HG02938 (cell line): ENCODE measurements around the gene APLN.

Experiments
- ATAC-seq: cut with Tn5 transposase; IDR thresholded peaks from one replicate; pipeline ENCODE4 v1.9.1; 2021; ENCODE audit warnings: mild to moderate bottlenecking, moderate library complexity; ENCODE audit not compliant: unreplicated experiment

APLN gene

DNA sequence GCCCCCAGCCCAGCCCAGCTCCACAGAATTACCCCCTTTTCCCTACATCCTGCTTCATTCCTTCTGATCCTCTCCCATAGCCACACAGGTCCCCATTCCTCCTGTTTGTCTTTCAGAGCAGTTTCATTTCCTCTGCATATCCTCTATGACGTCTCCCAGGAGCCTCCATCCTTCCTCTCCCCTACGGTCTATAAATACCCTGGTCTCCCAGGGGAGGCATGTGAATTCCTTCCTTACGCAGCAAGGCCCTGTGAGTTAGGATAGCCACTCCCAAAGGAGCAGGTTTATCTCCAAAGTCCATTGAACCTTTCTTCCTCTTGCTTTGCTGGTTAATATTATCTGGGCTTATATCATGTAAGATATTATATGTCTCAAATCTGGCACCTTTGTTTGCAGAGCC is 8.4 kb upstream of the APLN start:
- ATAC-seq, result no peak

DNA sequence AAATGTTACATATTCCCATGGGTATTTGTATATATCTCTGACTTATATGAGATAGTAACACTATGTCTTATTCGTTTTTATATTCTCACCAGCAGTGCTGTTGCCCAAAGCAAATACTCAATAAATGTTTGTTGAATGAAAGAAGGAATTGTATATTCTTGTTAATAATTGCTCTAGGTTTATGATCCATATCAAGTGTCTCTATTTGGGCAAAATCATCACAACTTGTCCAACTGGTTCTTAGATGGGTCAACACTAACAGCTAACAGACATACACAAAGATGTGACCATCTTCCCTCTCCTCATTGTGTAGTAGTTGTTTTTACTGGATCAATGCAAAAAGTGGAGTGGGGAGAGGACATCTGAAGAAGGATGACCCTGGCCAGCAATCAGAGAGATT is 6.6 kb upstream of the APLN start:
- no peak for ATAC-seq

DNA sequence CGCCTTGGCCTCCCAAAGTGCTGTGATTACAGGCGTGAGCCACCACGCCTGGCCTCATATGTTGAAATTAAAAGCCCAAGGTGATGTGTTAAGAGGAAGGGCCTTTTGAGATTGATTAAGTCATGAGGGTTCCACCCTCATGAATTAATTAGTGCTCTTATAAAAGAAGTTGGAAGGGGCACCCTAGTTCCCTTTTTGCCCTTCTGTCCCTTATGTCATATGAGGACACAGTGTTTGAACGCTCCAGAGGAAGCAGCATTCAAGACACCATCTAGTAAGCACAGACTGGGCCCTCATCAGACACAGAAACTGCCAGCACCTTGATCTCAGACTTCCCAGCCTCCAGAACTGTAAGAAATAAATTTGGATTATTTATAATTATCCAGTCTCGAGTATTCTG is 5.1 kb upstream of the APLN start:
- no peak for ATAC-seq

DNA sequence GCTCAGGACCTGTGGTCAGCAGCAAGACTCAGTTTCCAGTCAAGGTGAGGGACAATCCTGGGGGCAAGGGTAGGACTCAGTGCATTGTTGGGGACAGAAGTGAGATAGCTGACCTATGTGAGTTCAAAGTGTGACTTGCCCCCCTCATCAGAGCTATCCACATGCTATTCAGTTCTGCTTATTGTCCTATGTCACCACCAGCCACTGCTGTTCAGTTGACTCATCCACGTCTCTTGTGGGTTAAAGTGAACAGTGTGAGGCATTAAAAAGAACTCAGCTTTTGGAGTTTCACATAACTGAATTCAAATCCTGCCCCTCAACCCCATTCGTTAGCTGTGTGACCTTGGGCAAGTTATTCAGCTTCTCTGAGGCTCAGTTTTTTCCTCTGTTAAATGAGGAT is 4.4 kb upstream of the APLN start:
- ATAC-seq, result no peak

DNA sequence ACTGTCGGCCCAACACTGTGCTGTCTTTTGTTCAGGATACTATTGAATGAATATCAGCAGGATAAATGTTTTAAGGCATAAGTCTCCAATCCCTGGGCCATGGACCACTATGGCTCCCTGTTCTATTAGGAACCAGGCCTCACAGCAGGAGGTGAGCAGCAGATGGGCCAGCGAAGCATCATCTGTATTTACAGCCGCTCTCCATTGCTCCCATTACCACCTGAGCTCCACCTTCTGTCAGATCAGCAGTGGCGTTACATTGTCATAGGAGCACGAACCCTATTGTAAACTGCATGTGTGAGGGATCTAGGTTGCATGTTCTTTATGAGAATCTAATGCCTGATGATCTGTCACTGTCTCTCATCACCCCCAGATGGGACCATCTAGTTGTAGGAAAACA is 3.7 kb upstream of the APLN start:
- ATAC-seq, result no peak

DNA sequence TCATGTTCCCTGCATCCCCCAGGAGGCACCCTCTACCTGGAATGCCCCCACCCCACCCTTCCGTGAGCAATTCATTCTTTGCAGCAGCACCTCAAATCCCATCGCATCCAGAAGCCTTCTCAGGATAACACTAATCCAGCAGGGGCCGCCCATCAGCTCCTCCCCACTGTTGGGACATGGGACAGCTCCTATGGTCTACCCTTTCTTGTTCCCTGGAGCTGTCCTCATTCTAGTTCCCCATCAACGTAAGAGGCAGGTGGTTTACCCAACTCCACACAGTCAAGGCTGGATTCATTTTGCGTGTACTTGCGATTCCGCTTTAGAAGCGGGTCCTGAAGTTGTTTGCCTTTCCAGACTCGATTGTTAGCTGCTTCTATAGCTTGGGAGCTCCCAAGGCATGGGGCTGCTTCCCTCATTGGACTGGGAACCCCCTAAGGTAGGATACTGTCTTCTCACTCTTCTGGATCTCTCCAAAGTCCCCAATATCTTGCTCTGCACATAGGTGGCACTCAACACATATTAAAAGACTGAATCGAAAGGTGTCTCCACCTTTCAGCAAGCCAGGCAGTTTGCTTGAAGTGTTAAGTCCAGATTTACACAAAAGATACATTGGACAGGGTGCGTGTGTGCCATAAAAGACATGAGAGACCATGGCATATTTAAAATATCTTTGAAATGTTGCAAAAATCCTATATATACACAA is 942 bp upstream of the APLN start:
- ATAC-seq, result no peak

DNA sequence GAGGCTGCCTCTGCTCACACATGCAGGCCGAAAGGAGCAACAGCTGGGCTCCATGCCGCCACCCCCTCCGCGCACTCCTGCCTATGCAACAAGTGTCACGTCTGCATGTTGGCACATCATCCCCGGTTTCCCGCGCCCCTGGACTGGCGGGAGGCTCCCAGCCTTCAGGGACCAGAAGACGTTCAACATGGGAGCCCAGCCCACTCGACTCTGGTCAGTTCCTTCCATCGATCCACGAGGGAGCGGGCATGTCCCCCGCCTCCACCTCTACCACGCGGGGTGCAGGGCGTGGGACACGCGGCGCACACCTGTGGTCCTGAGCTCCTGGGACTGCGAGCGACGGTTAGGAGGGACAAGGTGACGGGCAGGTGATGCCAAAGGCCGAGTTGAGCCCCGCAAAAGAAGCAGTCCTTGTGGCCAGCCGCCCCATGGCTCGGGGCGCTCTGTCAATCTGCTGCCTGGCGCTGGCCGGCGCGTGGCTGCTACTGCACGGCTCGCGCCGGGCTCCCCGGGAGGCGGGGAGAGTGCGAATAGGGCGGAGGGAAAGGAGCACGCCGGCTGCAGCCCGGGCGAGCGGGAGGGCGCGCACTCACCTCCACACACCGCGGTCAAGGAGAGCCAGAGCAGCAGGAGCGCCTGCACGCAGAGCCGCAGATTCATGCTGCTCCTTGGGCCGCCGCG is 645 bp downstream of the APLN start:
- ATAC-seq, result no peak

DNA sequence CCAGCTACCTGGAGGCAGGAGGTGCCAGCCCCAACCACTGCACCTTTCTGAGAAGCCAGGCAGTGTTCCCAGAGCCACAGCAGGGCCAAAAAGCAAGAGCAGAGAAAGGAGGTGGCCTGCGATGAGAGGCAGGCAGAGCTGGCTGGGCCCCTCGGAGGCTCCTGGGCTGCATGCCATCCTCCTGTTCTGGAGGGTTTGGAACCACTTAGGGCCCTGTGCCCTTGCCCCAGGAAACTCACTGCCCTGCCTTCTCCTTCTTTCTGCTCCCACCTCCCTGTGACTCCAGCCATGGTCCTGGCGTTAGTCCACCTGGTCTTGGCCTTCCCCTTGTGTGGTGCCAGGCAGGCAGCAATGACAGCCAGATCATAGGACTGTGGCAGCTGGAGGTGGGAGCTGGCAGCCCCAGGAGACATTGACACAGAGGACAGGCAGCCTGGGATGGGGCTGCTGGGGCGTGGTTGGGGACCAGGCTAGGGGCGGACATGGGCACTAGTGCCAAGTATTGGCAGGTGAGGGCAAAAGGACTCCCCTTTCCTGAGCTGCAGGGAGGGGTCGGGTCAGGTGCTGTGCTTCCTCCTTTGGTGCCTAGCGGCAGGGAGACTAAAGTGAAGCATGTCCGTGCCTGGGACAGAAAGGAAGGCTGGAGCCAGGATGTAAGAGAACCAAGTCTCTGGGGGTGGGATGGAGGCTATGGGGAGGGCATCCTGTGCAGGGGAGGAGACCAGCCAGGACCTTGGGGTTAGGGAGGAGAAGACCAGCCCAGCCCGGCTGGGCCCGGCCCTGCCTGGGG is 1.4 kb downstream of the APLN start:
- ATAC-seq, result no peak

DNA sequence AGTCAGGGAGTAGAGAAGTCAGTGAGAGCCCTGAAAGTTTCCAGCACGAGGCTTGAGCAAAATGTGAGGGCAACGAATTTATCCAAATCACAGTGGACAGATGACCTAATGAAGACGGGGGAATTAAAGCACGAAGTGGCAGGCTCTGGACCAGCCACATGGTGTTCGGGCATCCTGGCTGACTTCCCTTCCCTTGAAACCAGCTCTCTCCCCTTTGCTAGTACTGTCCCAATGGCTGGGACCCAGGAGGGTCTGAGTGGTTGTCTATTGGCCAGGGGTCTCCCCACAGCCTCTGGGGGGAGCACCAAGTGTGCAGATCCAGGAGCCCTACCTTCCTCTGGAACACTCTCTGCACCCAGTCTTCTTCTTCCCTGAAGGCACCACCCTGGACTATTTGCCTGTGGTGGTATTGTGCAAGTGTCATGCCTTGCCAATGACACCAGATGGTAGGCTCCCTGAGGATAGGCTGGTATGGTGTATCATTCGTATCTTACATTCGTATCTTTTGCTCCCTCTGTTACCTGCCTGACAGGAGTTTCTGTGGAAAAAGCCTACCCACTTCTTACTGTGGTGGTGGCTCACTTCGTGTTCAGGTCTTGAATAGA is 2.1 kb downstream of the APLN start:
- ATAC-seq, result no peak

DNA sequence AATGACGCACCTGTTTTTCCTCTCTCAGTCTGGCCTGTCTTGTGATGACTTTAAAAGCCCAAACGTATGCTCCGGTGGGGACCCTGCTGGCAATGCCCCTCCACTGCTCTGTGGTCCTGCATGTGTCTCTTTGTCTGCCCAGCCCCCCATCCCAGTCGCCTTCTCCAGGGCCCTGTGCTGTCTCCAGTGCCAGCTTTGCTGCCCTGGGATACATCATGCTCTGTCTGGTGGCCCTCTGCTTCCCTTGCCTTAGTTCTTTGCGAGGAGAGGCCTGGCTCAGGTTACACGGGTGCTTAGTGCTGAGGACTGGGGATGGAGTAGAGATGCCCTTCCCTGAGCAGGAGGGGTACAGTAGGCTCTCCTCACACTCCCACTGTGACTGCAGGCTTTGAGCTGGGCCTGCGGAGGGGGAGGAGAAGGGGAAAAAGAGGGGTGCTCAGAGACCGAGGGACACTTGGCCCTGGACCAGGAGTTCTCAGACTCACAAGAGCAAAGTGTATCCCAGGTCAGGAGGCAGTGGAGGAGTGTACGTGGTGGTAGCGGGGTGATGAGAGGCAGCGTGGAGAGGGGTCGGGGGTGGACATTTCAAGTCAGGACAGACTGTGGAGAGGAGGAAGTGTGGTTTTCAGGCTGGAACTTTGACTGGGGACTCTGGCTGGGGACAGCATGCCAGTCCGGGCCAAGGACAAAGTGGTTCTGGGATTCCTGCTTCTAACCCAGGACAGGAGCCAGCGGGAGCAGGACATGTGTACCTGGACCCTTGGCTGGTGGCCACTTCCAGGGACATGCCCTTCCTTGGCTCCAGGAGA is 2.8 kb downstream of the APLN start:
- ATAC-seq, result no peak

DNA sequence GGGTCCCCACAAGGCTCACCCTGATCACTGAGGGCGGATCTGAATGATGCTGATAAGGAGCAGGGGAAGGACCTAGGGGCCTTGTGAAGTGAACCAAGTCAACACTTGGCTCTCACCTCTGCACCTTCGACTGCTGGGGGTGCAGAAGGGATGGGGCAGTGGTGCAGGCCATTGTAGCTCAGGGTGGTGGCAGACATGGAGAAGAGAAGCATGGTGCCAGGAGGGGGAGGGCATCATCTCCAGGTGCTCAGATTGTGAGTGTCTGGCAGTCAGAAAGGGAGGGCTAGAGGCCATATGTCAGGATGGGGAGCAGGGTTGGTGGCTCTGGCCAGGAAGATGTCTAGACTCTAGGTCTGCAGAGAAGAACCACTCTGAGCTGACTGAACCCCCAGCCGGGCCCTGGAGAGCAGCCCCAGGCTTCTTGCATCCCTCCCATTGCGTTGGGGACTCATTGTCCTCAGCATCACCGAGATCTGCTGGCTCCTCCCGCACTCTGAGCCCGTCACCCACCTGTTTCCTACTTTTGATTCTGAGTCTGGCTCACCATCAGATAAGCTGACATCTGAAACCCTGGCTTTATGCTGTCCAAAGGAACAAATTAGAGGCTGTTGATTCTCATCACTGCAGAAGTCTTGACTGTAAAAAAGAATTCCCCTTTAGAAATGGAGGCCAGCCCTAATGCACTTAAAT is 3.8 kb downstream of the APLN start:
- ATAC-seq, result no peak

DNA sequence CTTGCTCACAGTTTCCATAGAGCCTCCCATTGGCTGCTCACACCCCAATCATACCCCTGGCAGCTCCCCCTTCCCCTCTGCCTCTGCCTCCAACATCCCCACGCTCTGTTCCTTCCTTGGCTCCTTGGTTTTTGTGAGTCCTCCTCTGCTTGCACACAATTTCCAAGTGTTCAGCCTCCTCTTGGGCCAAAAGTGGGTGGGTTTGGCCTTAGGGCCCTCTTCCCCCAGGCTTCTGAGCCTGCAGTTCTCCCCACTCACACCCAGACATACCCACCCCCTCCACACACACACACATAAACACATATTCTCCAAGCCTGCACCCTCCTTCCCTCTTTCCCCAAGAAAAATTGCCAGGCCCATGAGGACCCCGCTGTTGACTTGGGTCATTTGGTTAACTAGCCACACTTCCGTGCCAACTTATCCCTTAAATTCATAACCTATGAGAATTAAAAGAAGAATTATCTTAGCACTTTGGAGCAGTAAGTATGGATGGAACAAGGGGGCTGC is 4.5 kb downstream of the APLN start:
- ATAC-seq, result no peak

DNA sequence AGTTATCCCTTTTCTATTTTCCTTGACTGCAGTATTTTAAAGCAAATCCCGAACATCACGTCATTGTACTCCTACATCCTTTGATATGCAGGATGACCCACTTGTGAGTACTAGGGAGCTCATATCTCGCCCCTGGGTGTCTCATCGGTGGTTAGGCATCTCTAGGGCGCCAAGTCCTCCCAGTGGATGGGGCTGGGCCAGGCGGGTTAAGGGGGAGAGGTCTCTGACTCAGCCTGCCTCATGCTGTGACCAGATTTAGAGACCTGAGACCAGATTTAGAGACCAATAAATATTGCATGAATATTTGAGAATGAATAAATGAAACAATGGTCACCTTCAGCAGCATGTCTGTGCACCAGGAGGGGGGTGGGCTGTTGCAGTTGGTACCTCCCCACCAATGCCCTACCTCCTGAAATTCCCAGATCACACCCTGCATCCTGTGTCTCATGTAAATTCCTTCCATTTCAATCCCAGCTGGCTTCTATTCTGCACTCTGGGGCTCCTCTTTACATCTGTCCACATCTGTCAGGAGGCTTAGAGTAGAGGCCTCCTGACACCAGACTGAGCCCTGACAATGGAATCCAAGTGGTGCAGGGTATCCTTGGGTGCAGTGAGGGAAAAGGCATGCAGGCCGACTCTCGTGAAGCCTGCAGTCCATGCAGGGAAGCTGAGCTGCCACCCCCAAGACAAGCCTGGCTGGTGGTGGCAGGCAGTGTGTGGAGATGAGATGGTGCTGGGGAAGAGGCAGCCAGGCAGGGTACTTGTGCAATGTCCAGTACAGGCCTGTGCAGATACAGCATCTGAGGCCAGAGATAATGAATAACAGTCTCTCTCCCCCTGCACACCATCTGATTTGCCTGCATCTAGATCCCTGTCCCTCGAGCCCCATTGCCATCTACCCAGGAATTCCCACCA is 5.2 kb downstream of the APLN start:
- no peak for ATAC-seq

DNA sequence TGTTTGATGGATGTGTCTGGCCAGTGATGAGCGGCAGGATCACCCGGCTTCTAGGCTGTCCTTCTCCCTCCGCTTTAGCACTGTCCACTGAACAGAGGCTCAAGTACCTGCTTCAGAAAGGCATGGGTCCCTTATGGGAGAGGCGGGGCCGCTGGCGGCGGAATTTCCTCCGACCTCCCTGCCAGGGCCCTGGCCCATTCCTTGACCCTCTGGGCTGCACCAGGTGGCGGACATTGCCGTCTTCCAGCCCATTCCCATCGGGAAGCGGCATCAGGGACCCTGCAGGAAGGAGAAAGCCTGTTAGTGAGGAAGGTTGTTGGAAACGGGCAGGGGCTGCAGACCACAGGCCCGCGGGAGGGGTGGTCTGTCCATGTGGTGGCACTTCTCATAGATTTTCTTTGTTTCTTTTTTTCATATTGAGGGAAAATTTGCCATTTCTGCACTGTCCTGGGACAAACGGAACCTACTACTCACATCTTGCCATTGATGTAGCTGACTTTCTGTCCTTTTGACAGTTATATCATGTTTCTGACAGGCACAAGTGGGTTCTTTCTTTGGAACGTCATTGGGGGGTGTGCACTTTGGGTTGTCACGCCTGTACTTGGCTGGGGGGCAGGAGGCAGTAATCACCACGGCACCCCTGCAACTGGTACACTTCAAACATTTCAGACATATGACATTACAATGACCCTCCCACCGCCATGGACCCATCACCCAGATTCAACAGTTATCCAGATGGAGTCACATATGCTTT is 6.1 kb downstream of the APLN start:
- ATAC-seq, result no peak

DNA sequence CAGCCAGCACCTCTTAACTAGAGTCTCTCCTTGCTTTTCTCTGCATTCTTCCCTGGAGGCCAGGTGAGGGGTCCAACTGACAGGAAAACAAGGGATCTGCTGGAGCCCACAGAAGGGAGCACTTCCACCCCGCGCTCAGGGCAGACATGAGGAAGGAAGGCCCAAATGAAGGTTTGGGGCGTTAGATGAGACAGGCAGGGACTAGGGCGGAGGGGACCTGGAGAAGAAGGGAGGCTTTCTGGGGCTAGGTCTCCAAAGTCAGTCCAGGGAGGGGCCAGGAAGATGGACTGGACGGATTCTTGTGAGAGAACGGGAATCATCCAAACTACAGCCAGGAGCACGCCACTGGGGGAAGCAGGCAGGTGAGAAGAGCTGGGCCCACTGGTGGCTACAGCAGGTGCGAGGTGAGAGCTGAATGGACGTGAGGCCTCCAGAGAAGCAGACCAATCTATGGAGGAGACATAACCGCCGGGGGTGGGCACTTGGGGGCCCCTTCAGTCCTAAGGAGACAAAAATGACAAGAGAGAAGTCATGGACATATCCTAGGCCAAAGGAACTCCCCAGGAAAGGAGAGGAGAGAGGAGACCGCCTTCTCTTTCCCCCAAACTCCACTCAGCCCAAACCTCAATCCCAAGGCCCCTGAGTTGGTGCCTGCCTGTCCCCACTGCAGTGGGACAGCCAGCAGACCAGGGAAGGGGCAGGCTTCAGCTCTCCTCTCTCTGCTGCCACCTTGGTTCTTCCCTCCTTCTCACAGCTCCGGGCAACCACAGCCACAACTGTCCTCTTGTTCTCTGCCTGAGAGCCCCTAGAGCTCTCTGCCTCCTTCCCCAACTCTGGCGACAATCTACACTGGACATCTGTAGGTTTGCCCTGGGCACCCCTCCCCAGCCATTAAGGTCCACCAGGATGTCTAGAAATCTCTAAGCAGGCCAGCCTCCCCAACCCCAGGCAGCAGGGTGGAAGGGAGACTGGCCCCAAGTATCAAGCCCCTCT is 7.0 kb downstream of the APLN start:
- ATAC-seq, result no peak

DNA sequence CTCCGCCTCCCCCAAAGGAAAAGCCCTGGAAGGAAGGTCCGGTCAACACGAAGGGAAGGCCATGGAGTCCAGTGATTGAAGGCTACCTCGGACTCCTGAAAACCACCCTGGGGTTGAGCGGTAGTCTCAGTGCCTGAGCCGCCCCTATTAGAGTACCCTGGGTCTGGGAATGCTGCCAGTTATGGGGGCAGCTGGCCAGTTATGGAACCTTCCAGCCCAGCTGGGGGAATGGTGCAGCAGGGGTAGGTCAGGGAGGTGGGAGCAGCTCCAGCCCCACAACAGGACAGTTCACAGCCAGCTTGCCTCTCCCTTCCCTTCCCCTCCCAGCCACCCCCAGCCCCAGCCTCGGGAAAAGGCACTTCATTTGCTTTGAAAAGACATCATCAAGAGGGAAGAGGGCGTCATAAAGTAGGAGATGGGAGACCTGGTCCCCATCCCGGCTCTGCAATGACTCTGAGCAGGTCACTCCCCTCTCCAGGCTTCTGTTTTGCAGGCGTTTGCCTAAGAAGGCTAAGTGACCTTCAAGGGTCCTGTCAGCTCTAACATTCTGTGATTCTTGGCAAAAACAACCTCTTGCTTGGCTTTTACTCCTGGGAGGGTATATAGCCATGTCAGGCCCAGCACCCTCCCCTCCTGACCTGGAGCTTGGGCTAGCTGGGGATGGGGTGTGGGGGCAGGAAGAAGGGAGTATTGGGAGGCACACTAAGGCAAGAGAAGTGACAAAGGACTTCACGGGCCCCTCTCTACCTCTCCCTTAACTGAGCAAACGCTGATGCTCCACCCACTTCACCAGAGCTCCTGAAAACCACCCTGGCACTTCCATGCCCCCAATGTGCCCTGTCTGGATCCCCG is 8.0 kb downstream of the APLN start:
- ATAC-seq, result no peak
